Liver (tissue), 9 donors: ENCODE data around the gene PPP1R11. TPM values are rescaled to one million over a fixed set of nuclear protein-coding genes. Genes with fewer than 3 reads are reported as not detected.

Experiments
- DNase-seq: peaks from one replicate; pipeline ENCODE4 v3.0.0-alpha.2; 2017; ENCODE audit warnings: low spot score
- H3K27ac ChIP-seq, 2 donors: one replicate each; pipeline ENCODE4 v1.7.0; 2013; ENCODE audit warnings: inconsistent platforms in 2 of 2, low read length in 2 of 2, control low read depth in 1 of 2, low read depth in 1 of 2, mild to moderate bottlenecking in 1 of 2
- H3K27me3 ChIP-seq, 4 donors: one replicate each; pipeline versions ENCODE4 v1.6.1 to v1.7.0; 2013; ENCODE audit warnings: low read length in 3 of 4, inconsistent platforms in 1 of 4, mild to moderate bottlenecking in 1 of 4, moderate library complexity in 1 of 4; ENCODE audit not compliant: control insufficient read depth in 4 of 4, insufficient read depth in 4 of 4
- H3K36me3 ChIP-seq, 4 donors: one replicate each; pipeline versions ENCODE4 v1.6.1 to v1.7.0; 2013; ENCODE audit warnings: low read length in 3 of 4, mild to moderate bottlenecking in 3 of 4, low read depth in 1 of 4, moderate library complexity in 1 of 4; ENCODE audit not compliant: control insufficient read depth in 4 of 4, insufficient read depth in 3 of 4
- H3K4me1 ChIP-seq, 4 donors: one replicate each; pipeline versions ENCODE4 v1.6.1 to v1.7.0; 2013; ENCODE audit warnings: low read length in 3 of 4, mild to moderate bottlenecking in 3 of 4, moderate library complexity in 1 of 4; ENCODE audit not compliant: control insufficient read depth in 4 of 4, insufficient read depth in 4 of 4
- H3K4me3 ChIP-seq, 3 donors: one replicate each; pipeline versions ENCODE4 v1.6.1 to v1.7.0; 2013; ENCODE audit warnings: low read length in 3 of 3, control low read depth in 1 of 3, low read depth in 1 of 3, mild to moderate bottlenecking in 1 of 3
- H3K9ac ChIP-seq, 2 donors: one replicate each; pipeline ENCODE4 v1.7.0; 2013; ENCODE audit warnings: low read length in 2 of 2, mild to moderate bottlenecking in 2 of 2, moderate library complexity in 2 of 2, control low read depth in 1 of 2, low read depth in 1 of 2
- H3K9me3 ChIP-seq, 4 donors: one replicate each; pipeline versions ENCODE4 v1.6.1 to v1.7.0; 2013; ENCODE audit warnings: low read length in 3 of 4; ENCODE audit not compliant: control insufficient read depth in 4 of 4
- ATF3 ChIP-seq: IDR thresholded peaks from 2 replicates; pipeline ENCODE4 v1.6.1; 2016; ENCODE audit warnings: antibody characterized with exemption
- EGR1 ChIP-seq, 2 donors: IDR thresholded peaks; 2 replicates each; pipeline ENCODE4 v1.6.1; 2016 to 2018; ENCODE audit warnings: antibody characterized with exemption in 2 of 2, low read depth in 2 of 2
- FOXA1 ChIP-seq: IDR thresholded peaks from 2 replicates; pipeline ENCODE4 v1.6.1; 2016; ENCODE audit warnings: antibody characterized with exemption
- FOXA2 ChIP-seq: IDR thresholded peaks from 2 replicates; pipeline ENCODE4 v1.6.1; 2016; ENCODE audit warnings: antibody characterized with exemption
- GABPA ChIP-seq, 2 donors: IDR thresholded peaks in 1 of 2; conservative IDR thresholded peaks in 1 of 2; 2 replicates each; pipeline ENCODE4 v1.6.1; 2016; ENCODE audit warnings: antibody characterized with exemption in 2 of 2, mild to moderate bottlenecking in 1 of 2, moderate library complexity in 1 of 2
- HNF4A ChIP-seq, 2 donors: conservative IDR thresholded peaks; 2 replicates each; pipeline ENCODE4 v1.6.1; 2016; ENCODE audit warnings: antibody characterized with exemption in 2 of 2, mild to moderate bottlenecking in 2 of 2
- HNF4G ChIP-seq: IDR thresholded peaks from 2 replicates; pipeline ENCODE4 v1.6.1; 2016; ENCODE audit warnings: antibody characterized with exemption
- JUND ChIP-seq, 2 donors: IDR thresholded peaks; 2 replicates each; pipeline ENCODE4 v1.6.1; 2016; ENCODE audit warnings: antibody characterized with exemption in 2 of 2
- NR2F2 ChIP-seq: IDR thresholded peaks from 2 replicates; pipeline ENCODE4 v1.6.1; 2016; ENCODE audit warnings: antibody characterized with exemption
- RAD21 ChIP-seq, 2 donors: IDR thresholded peaks; 2 replicates each; pipeline ENCODE4 v1.6.1; 2016; ENCODE audit warnings: antibody characterized with exemption in 2 of 2, mild to moderate bottlenecking in 2 of 2
- RXRA ChIP-seq, 2 donors: IDR thresholded peaks; 2 replicates each; pipeline ENCODE4 v1.6.1; 2017 to 2018; ENCODE audit warnings: antibody characterized with exemption in 2 of 2, mild to moderate bottlenecking in 1 of 2
- SP1 ChIP-seq: IDR thresholded peaks from 2 replicates; pipeline ENCODE4 v1.6.1; 2018; ENCODE audit warnings: antibody characterized with exemption, mild to moderate bottlenecking
- TAF1 ChIP-seq: conservative IDR thresholded peaks from 2 replicates; pipeline ENCODE4 v1.6.1; 2016; ENCODE audit warnings: antibody characterized with exemption, mild to moderate bottlenecking
- YY1 ChIP-seq: IDR thresholded peaks from 2 replicates; pipeline ENCODE4 v1.6.1; 2016; ENCODE audit warnings: antibody characterized with exemption, mild to moderate bottlenecking
- ZBTB33 ChIP-seq: IDR thresholded peaks from 2 replicates; pipeline ENCODE4 v1.6.1; 2016; ENCODE audit warnings: antibody characterized with exemption
- WGBS: extraction: QIAGEN DNeasy Blood & Tissue Kit; methylation state at CpG from one replicate; pipeline ENCODE4 v1.1.7; 2013; 5-methylcytosine and 5-hydroxymethylcytosine counted together
- polyA plus RNA-seq, 2 donors: library from polyadenylated mRNA; stranded (reverse) in 1 of 2; unstranded in 1 of 2; fragments of 200-250 nt in 1 of 2; fragments of >200 nt in 1 of 2; fragmentation: Nextera tagmentation in 1 of 2; extraction: Ambion mirVana in 1 of 2; gene quantifications; one replicate each; pipeline versions ENCODE4 v1.2.1 to v1.2.3, GENCODE V29; 2013 to 2015
- total RNA-seq, 2 donors: library from RNA; depleted of rRNA; stranded (reverse); fragments of >200 nt; gene quantifications; one replicate each; pipeline ENCODE4 v1.2.3, GENCODE V29; 2014
- TF ChIP-seq, protein P1 (sequence below): IDR thresholded peaks from 2 replicates; pipeline ENCODE4 v1.6.1; 2016; ENCODE audit warnings: antibody characterized with exemption
- TF ChIP-seq, protein P2 (sequence below): fragments of 150-350 bp; IDR thresholded peaks from 2 replicates; pipeline ENCODE4 v1.5.1; 2017; ENCODE audit warnings: improper control_type of control experiment, low read depth, low read length; ENCODE audit not compliant: missing input control
- donor health status: healthy.
- donor health status: healthy.
- donor health status: healthy.
- donor health status: healthy.
- donor health status: healthy.

PPP1R11 gene
- total and polyA plus RNA-seq, 4 donors, result 7.8 to 30.9 (median 19.5) TPM

DNA sequence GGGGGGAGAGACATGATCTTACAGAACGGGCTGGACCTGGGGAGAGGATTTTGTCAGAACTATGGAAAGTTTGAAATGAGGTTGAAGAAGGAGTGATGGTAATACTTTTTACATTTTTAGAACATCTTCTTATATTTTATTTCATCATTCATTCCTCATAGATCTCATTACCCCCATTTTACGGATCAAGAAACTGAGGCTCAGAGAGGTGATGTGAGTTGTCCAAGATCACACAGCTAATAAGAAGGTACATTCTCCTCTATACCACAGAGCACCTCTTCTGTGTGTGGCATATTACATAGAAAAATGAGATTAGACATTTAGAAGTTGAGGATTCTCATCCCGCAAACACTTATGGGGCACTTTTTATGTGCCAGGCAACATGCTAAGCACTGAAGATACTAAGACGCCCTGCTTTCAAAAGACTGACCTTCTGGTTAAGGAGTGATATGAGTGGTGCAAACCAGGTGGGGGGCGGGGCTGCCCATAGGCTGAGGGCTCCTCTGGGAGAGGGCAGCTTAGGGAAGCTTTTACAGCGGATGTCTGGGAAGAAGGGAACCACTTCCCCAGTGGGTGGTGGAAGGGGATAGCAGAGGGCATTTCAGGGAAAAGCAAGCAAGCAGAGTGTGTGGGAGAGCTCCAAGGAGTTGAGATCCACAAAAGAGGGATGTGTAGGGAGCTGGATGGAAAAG, 26.0 kb downstream of the PPP1R11 start:
- no peaks in the 10 kb centered on the region for H3K4me1 ChIP-seq
- TF ChIP-seq TAF1, result no peak
- no peak for TF ChIP-seq NR2F2
- TF ChIP-seq ATF3, result no peak
- TF ChIP-seq JUND (IDR thresholded peaks at IDR 0.05), result no peak
- TF ChIP-seq GABPA (IDR thresholded peaks at IDR 0.05 in 1 of 2, conservative IDR thresholded peaks at IDR 0.05 in 1 of 2), result no peak
- no peak for TF ChIP-seq EGR1 (IDR thresholded peaks at IDR 0.05; ENCODE audit: low read depth in 2 of 2)
- TF ChIP-seq, protein P1, sequence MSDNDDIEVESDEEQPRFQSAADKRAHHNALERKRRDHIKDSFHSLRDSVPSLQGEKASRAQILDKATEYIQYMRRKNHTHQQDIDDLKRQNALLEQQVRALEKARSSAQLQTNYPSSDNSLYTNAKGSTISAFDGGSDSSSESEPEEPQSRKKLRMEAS, result no peak
- 63% methylated on average over 6 of the region's 6 CpGs for WGBS
- H3K36me3 ChIP-seq, result no peaks in the 10 kb centered on the region
- no peaks in the 10 kb centered on the region for H3K9me3 ChIP-seq
- H3K4me3 ChIP-seq, result no peak overlapping the region
- H3K27ac ChIP-seq, result no peak overlapping the region
- no peak overlapping the region for H3K9ac ChIP-seq
- no peak for DNase-seq
- peaks cover 3 to 9% (median 6%) of the 10 kb centered on the region in 4 donors for H3K27me3 ChIP-seq

DNA sequence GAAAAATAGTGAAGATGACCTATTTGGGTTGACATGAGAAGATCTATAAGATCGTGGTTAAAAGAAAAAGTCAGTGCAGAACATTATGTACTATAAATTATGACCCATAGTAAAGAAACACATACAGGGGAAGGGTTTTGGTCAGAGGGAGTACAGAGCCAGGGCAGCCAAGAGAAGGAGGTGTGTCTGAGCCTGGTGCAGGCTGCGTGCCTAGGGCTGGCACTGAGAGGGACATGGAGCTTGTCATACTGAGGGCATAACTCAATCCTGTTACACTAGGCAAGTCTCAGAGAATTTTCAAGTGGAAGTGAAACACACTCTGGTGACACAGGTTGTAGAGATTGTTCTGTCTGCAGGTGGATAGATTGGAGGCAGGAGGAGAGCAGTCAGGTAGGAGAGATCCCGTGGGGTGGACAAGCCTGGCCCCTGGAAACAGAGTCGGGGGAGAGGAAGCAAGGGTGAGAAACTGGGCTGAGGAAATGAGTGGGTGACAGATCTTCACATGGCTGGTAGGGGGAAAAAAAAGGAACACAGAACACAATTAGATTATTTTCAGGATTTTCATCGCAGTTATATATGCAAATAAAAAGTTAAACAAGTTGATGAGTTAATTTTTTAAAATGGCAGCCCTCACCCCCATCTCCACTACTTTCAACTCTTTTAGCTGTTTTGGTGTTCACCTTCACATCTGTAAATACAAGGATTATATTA, 27.1 kb downstream of the PPP1R11 start:
- H3K4me3 ChIP-seq, result no peak overlapping the region
- H3K27me3 ChIP-seq, result peaks cover 3 to 9% (median 6%) of the 10 kb centered on the region in 4 donors
- H3K27ac ChIP-seq, result no peak overlapping the region
- WGBS, result 73% methylated on average over 5 of the region's 5 CpGs
- H3K9me3 ChIP-seq, result no peaks in the 10 kb centered on the region
- no peaks in the 10 kb centered on the region for H3K4me1 ChIP-seq
- no peak for TF ChIP-seq YY1
- no peak for TF ChIP-seq EGR1 (IDR thresholded peaks at IDR 0.05; ENCODE audit: low read depth in 2 of 2)
- TF ChIP-seq ZBTB33, result no peak
- TF ChIP-seq RXRA (IDR thresholded peaks at IDR 0.05), result no peak
- no peak for TF ChIP-seq HNF4A (conservative IDR thresholded peaks at IDR 0.05)
- no peak for TF ChIP-seq FOXA1
- TF ChIP-seq RAD21 (IDR thresholded peaks at IDR 0.05), result no peak
- TF ChIP-seq NR2F2, result no peak
- no peak for TF ChIP-seq ATF3
- TF ChIP-seq, protein P1, result no peak
- DNase-seq, result no peak
- H3K36me3 ChIP-seq, result no peaks in the 10 kb centered on the region
- no peak overlapping the region for H3K9ac ChIP-seq

DNA sequence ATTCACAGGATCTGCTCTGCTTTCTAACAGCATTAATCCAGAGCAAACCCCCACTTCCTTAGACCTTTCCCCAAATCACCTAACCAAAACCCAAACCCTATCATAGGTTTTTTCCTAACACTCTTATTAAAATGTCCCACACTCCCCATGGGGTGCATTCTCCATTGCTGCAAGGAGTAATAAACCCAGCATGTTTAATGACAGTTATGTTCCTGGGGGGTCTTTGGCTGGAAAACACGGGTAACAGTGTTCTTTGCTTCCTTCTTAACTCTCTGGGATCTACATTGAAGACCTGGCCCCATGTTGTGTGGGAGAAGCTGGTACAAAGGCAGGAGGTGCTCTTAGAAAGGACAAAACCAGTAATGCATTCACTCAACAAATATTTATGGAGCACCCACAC, 29.8 kb downstream of the PPP1R11 start:
- Histone ChIP-seq H3K9me3 (no peaks in the 10 kb centered on the region), H3K4me3 (no peak overlapping the region), H3K4me1 (peaks cover 8 to 18% (median 14%) of the 10 kb centered on the region in 4 donors), H3K27ac (no peak overlapping the region), H3K36me3 (no peaks in the 10 kb centered on the region), H3K27me3 (peaks cover 5 to 12% (median 6%) of the 10 kb centered on the region in 4 donors), H3K9ac (no peak overlapping the region)
- DNase-seq, result no peak
- 44% methylated on average over 1 of the region's 1 CpG for WGBS
- TF ChIP-seq JUND (IDR thresholded peaks at IDR 0.05) (no peak), ZBTB33 (no peak), HNF4G (no peak), NR2F2 (no peak), GABPA (IDR thresholded peaks at IDR 0.05 in 1 of 2, conservative IDR thresholded peaks at IDR 0.05 in 1 of 2) (no peak), FOXA1 (no peak), YY1 (no peak), EGR1 (IDR thresholded peaks at IDR 0.05; ENCODE audit: low read depth in 2 of 2) (no peak), ATF3 (no peak), SP1 (no peak), HNF4A (conservative IDR thresholded peaks at IDR 0.05) (no peak), RXRA (IDR thresholded peaks at IDR 0.05) (no peak), FOXA2 (no peak), TAF1 (no peak)
- TF ChIP-seq, protein P2, sequence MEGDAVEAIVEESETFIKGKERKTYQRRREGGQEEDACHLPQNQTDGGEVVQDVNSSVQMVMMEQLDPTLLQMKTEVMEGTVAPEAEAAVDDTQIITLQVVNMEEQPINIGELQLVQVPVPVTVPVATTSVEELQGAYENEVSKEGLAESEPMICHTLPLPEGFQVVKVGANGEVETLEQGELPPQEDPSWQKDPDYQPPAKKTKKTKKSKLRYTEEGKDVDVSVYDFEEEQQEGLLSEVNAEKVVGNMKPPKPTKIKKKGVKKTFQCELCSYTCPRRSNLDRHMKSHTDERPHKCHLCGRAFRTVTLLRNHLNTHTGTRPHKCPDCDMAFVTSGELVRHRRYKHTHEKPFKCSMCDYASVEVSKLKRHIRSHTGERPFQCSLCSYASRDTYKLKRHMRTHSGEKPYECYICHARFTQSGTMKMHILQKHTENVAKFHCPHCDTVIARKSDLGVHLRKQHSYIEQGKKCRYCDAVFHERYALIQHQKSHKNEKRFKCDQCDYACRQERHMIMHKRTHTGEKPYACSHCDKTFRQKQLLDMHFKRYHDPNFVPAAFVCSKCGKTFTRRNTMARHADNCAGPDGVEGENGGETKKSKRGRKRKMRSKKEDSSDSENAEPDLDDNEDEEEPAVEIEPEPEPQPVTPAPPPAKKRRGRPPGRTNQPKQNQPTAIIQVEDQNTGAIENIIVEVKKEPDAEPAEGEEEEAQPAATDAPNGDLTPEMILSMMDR, result no peak
